ENCODE measurements around the gene EFNA4.

The EFNA4 gene

DNA sequence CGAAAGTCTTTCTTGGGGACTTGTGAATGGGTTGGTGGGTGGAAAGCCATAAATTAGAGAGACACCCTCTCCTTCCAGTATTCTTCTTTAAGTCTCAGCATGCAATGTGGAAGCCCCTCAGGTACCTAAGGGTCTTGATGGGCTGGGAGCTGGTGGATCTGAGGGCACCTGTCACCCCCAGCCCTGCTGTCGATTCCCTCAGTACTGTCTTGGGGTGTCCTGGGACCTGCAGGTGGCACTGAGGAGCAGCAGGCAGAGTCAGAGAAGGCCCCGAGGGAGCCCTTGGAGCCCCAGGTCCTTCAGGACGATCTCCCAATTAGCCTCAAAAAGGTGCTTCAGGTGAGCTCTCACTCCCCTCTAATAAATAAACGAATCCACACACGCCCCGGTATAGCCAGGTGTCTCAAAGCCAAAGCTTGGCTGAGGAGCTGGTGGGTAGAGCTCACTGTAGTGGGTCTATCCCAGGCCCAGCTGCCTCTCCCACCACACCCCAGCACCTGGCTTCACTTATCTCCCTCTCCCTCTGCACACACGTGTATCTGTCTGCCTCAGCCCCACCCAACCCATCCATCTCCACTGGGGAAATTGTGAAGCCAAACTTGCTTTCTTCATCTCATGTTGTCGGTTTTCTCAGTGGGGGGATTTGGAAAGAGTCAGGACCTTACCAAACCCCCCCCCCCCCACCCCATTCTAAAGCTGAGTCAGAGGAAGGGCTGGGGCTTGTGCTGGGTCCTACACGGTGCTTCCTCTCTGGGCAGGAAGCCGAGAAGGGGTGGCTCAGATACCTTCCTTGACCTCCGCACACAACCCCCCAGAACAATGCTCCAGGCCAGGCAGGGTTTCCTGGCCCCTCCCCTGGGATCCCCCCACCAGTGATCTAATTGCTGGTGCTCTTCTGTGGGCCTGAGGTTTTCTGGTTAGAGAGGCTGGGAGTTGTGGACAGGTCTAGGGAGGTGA is 10.8 kb upstream of the EFNA4 start:
- no peaks in the 10 kb centered on the region for H3K79me1 ChIP-seq (ENCODE audit: low read length)
- H4K8ac ChIP-seq (ENCODE audit: low read depth, low read length): no peak overlapping the region
- no peaks in the 10 kb centered on the region for H3K79me2 ChIP-seq (ENCODE audit: control insufficient read depth, insufficient read depth, low read length)
- no peak overlapping the region for H3K4ac ChIP-seq (ENCODE audit: low read depth, low read length)
- no peak overlapping the region for H2BK120ac ChIP-seq (ENCODE audit: low read depth, low read length)
- DNase-seq: no peak
- WGBS (ENCODE audit: extremely low coverage, insufficient coverage, low lambda C conversion rate): no CpG with 5 or more reads among the region's 12 CpGs
- no peak overlapping the region for H3K4me3 ChIP-seq (ENCODE audit: low read length)
- H4K5ac ChIP-seq (ENCODE audit: low read length): no peak overlapping the region
- H3K36me3 ChIP-seq (ENCODE audit: control insufficient read depth, insufficient read depth, low read length): no peaks in the 10 kb centered on the region
- H3K4me2 ChIP-seq (ENCODE audit: low read length): no peak overlapping the region
- peaks cover 6% of the 10 kb centered on the region for H3K4me1 ChIP-seq (ENCODE audit: control insufficient read depth, low read depth, low read length)
- H3K23ac ChIP-seq (ENCODE audit: low read length): no peak overlapping the region
- no peak overlapping the region for H3K27ac ChIP-seq (ENCODE audit: low read depth, low read length)
- no peak overlapping the region for H3K9ac ChIP-seq (ENCODE audit: low read length)
- no peak overlapping the region for H3K56ac ChIP-seq (ENCODE audit: low read length)
- no peak overlapping the region for H3K18ac ChIP-seq (ENCODE audit: low read length)
- H2BK15ac ChIP-seq (replicated peaks; ENCODE audit: low read depth): no peak overlapping the region
- no peak overlapping the region for H2BK5ac ChIP-seq (ENCODE audit: low read length)
- H2AK5ac ChIP-seq (ENCODE audit: low read length): no peak overlapping the region
- no peaks in the 10 kb centered on the region for H3K27me3 ChIP-seq (ENCODE audit: insufficient read depth, low read length, poor library complexity)

DNA sequence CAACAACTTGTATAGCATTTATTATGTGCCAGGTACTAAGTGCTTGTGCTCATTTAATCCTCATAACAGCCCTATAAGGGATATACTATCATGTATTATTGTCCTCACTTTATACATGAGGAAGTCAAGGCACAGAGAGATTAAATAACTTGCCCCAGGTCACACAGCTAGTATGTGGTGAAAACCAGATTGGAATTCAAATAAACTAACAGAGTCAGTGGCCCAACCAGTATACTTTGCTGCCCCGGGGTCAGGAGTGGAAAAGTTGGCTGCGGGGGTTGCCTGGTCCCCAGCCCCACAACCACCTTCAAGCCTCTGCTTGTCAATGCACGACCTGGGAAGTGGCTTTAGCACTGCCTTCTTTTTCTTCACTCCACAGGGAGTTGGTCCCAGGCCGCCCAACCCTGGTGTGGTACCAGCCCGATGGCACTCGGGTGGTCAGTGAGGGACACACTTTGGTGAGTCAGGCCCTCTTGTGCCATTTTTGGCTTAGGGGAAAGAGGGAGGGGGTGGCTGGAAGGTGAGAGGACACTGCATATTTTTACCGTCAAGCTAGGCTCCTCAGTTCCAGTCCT is 9.9 kb upstream of the EFNA4 start:
- H4K8ac ChIP-seq (ENCODE audit: low read depth, low read length): no peak overlapping the region
- H3K4ac ChIP-seq (ENCODE audit: low read depth, low read length): no peak overlapping the region
- no peak overlapping the region for H4K5ac ChIP-seq (ENCODE audit: low read length)
- no peak overlapping the region for H3K4me3 ChIP-seq (ENCODE audit: low read length)
- H3K4me2 ChIP-seq (ENCODE audit: low read length): no peak overlapping the region
- no peak overlapping the region for H3K56ac ChIP-seq (ENCODE audit: low read length)
- no peak overlapping the region for H3K23ac ChIP-seq (ENCODE audit: low read length)
- H2AK5ac ChIP-seq (ENCODE audit: low read length): no peak overlapping the region
- peaks cover 6% of the 10 kb centered on the region for H3K4me1 ChIP-seq (ENCODE audit: control insufficient read depth, low read depth, low read length)
- WGBS (ENCODE audit: extremely low coverage, insufficient coverage, low lambda C conversion rate): no CpG with 5 or more reads among the region's 7 CpGs
- no peak overlapping the region for H3K9ac ChIP-seq (ENCODE audit: low read length)
- no peaks in the 10 kb centered on the region for H3K79me1 ChIP-seq (ENCODE audit: low read length)
- no peak overlapping the region for H2BK5ac ChIP-seq (ENCODE audit: low read length)
- H3K18ac ChIP-seq (ENCODE audit: low read length): no peak overlapping the region
- H3K27ac ChIP-seq (ENCODE audit: low read depth, low read length): no peak overlapping the region
- H3K79me2 ChIP-seq (ENCODE audit: control insufficient read depth, insufficient read depth, low read length): no peaks in the 10 kb centered on the region
- H2BK15ac ChIP-seq (replicated peaks; ENCODE audit: low read depth): no peak overlapping the region
- no peaks in the 10 kb centered on the region for H3K27me3 ChIP-seq (ENCODE audit: insufficient read depth, low read length, poor library complexity)
- H2BK120ac ChIP-seq (ENCODE audit: low read depth, low read length): no peak overlapping the region
- H3K36me3 ChIP-seq (ENCODE audit: control insufficient read depth, insufficient read depth, low read length): no peaks in the 10 kb centered on the region
- DNase-seq: no peak

DNA sequence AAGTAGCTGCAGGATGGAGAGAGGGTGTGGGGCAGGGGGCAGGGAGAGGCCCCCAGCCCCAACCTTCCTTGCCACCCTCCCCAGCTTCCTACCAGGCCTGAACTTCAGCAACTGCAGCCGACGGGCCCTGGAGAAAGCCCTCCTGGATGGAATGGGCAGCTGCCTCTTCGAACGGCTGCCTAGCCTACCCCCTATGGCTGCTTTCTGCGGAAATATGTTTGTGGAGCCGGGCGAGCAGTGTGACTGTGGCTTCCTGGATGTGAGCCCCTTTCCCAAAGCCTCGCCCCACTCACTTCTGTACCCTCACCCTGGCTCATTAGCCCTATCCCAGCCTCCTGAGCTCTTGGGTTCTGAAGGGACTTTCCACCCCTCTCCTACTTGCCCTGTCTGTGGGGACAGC is 6.4 kb upstream of the EFNA4 start:
- Histone ChIP-seq H2BK15ac (replicated peaks; ENCODE audit: low read depth) (no peak overlapping the region), H3K18ac (ENCODE audit: low read length) (no peak overlapping the region), H3K27ac (ENCODE audit: low read depth, low read length) (no peak overlapping the region), H3K4ac (ENCODE audit: low read depth, low read length) (no peak overlapping the region), H3K4me1 (ENCODE audit: control insufficient read depth, low read depth, low read length) (peaks cover under 1% of the 10 kb centered on the region), H4K8ac (ENCODE audit: low read depth, low read length) (no peak overlapping the region), H3K27me3 (ENCODE audit: insufficient read depth, low read length, poor library complexity) (no peaks in the 10 kb centered on the region), H4K5ac (ENCODE audit: low read length) (no peak overlapping the region), H3K23ac (ENCODE audit: low read length) (no peak overlapping the region), H3K4me2 (ENCODE audit: low read length) (no peak overlapping the region), H3K79me2 (ENCODE audit: control insufficient read depth, insufficient read depth, low read length) (no peaks in the 10 kb centered on the region), H2BK120ac (ENCODE audit: low read depth, low read length) (no peak overlapping the region), H3K36me3 (ENCODE audit: control insufficient read depth, insufficient read depth, low read length) (no peaks in the 10 kb centered on the region), H3K9ac (ENCODE audit: low read length) (no peak overlapping the region), H3K56ac (ENCODE audit: low read length) (no peak overlapping the region), H3K4me3 (ENCODE audit: low read length) (no peak overlapping the region), H3K79me1 (ENCODE audit: low read length) (no peaks in the 10 kb centered on the region), H2BK5ac (ENCODE audit: low read length) (no peak overlapping the region), H2AK5ac (ENCODE audit: low read length) (no peak overlapping the region)
- WGBS (ENCODE audit: extremely low coverage, insufficient coverage, low lambda C conversion rate): no CpG with 5 or more reads among the region's 8 CpGs
- DNase-seq: no peak

DNA sequence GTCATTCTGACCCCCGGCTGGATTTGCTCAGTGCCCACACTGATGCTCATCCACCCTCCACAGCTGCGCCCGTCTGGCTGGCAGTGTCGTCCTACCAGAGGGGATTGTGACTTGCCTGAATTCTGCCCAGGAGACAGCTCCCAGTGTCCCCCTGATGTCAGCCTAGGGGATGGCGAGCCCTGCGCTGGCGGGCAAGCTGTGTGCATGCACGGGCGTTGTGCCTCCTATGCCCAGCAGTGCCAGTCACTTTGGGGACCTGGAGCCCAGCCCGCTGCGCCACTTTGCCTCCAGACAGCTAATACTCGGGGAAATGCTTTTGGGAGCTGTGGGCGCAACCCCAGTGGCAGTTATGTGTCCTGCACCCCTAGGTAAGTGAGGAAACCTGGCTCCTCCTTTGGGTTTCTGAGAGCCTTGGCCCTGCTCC is 5.7 kb upstream of the EFNA4 start:
- Histone ChIP-seq H3K27ac (ENCODE audit: low read depth, low read length) (no peak overlapping the region), H2BK5ac (ENCODE audit: low read length) (no peak overlapping the region), H2BK15ac (replicated peaks; ENCODE audit: low read depth) (no peak overlapping the region), H4K8ac (ENCODE audit: low read depth, low read length) (no peak overlapping the region), H3K79me2 (ENCODE audit: control insufficient read depth, insufficient read depth, low read length) (no peaks in the 10 kb centered on the region), H3K18ac (ENCODE audit: low read length) (no peak overlapping the region), H3K56ac (ENCODE audit: low read length) (no peak overlapping the region), H3K4me3 (ENCODE audit: low read length) (no peak overlapping the region), H3K4me2 (ENCODE audit: low read length) (no peak overlapping the region), H3K36me3 (ENCODE audit: control insufficient read depth, insufficient read depth, low read length) (no peaks in the 10 kb centered on the region), H2BK120ac (ENCODE audit: low read depth, low read length) (no peak overlapping the region), H3K23ac (ENCODE audit: low read length) (no peak overlapping the region), H3K79me1 (ENCODE audit: low read length) (no peaks in the 10 kb centered on the region), H3K4me1 (ENCODE audit: control insufficient read depth, low read depth, low read length) (no peaks in the 10 kb centered on the region), H2AK5ac (ENCODE audit: low read length) (no peak overlapping the region), H3K4ac (ENCODE audit: low read depth, low read length) (no peak overlapping the region), H4K5ac (ENCODE audit: low read length) (no peak overlapping the region), H3K9ac (ENCODE audit: low read length) (no peak overlapping the region), H3K27me3 (ENCODE audit: insufficient read depth, low read length, poor library complexity) (no peaks in the 10 kb centered on the region)
- no CpG with 5 or more reads among the region's 13 CpGs for WGBS (ENCODE audit: extremely low coverage, insufficient coverage, low lambda C conversion rate)
- no peak for DNase-seq

DNA sequence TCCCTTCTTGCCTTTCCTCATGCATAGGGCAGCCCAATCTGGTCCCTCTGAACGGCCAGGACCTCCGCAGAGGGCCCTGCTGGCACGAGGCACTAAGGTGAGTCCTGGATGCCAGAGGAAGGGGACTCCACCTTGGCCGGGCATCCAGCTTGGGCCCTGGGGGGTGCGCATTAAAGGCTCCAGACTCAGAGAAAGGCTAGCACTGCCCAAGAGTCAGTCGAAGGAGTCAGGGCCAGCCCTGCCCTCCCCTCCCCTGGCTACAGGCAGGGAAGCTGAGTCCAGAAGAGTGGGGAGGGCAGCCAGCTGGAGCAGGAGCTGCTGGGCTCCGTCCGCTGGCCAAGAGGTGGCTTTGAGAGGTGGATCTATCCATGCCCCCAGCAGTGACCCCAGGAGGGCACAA is 2.8 kb upstream of the EFNA4 start:
- no peaks in the 10 kb centered on the region for H3K27me3 ChIP-seq (ENCODE audit: insufficient read depth, low read length, poor library complexity)
- no peak overlapping the region for H3K9ac ChIP-seq (ENCODE audit: low read length)
- H3K79me2 ChIP-seq (ENCODE audit: control insufficient read depth, insufficient read depth, low read length): no peaks in the 10 kb centered on the region
- no peaks in the 10 kb centered on the region for H3K36me3 ChIP-seq (ENCODE audit: control insufficient read depth, insufficient read depth, low read length)
- no peak overlapping the region for H3K56ac ChIP-seq (ENCODE audit: low read length)
- no peak overlapping the region for H3K4me2 ChIP-seq (ENCODE audit: low read length)
- no peak overlapping the region for H3K23ac ChIP-seq (ENCODE audit: low read length)
- H2BK15ac ChIP-seq (replicated peaks; ENCODE audit: low read depth): no peak overlapping the region
- H4K5ac ChIP-seq (ENCODE audit: low read length): no peak overlapping the region
- no peak overlapping the region for H3K4me3 ChIP-seq (ENCODE audit: low read length)
- no CpG with 5 or more reads among the region's 8 CpGs for WGBS (ENCODE audit: extremely low coverage, insufficient coverage, low lambda C conversion rate)
- H3K4me1 ChIP-seq (ENCODE audit: control insufficient read depth, low read depth, low read length): peaks cover 2% of the 10 kb centered on the region
- DNase-seq: no peak
- no peak overlapping the region for H2BK120ac ChIP-seq (ENCODE audit: low read depth, low read length)
- H3K18ac ChIP-seq (ENCODE audit: low read length): no peak overlapping the region
- no peaks in the 10 kb centered on the region for H3K79me1 ChIP-seq (ENCODE audit: low read length)
- H2AK5ac ChIP-seq (ENCODE audit: low read length): no peak overlapping the region
- no peak overlapping the region for H4K8ac ChIP-seq (ENCODE audit: low read depth, low read length)
- no peak overlapping the region for H3K27ac ChIP-seq (ENCODE audit: low read depth, low read length)
- H3K4ac ChIP-seq (ENCODE audit: low read depth, low read length): no peak overlapping the region
- no peak overlapping the region for H2BK5ac ChIP-seq (ENCODE audit: low read length)

Measured in mesendoderm (in vitro differentiated cells).